K562 (cell line): ENCODE data around the gene NEURL4. TPM values are rescaled to one million over a fixed set of nuclear protein-coding genes. Genes with fewer than 3 reads are reported as not detected.

Experiments used
- ATAC-seq: fragments of 200-7000 bp; cut with Tn5 transposase; 3 replicates; pipeline ENCODE4 v1.9.1; 2020; ENCODE audit warnings: moderate library complexity
- BruUV-seq: library from RNA; stranded (reverse); fragments of 400-500 nt; replicated peaks from 2 replicates; lab custom pipeline; 2021; lab: Mats Ljungman, UMichigan
- CTCF ChIA-PET: fragments of 300-600 bp; formaldehyde crosslinking; extraction: SDS; loops from one replicate; lab custom pipeline; 2021; ENCODE audit warnings: low intra/inter-chr PET ratio; lab: Yijun Ruan, JAX
- POLR2A ChIA-PET: fragments of 300-600, 350-650 bp; sonication (Branson Sonifier 250); formaldehyde crosslinking; extraction: SDS; loops from one replicate; lab custom pipeline; 2021; ENCODE audit warnings: antibody characterized with exemption, inconsistent platforms; lab: Yijun Ruan, JAX
- DNase-seq, 4 experiments: peaks; one replicate each; pipeline versions ENCODE4 v3.0.0 to v3.0.0-alpha.2; 2011 to 2018; ENCODE audit warnings: low spot score in 3 of 4, mixed read lengths in 3 of 4; ENCODE audit errors: extremely low read depth in 1 of 4
- FAIRE-seq: peaks from 2 replicates; lab custom pipeline; 2011; peaks lifted over from hg19 to GRCh38; lab: Jason Lieb, UNC
- H2AFZ ChIP-seq: 2 replicates; pipeline ENCODE4 v1.6.0; 2011; ENCODE audit warnings: low read depth, low read length, control low read depth, inconsistent platforms
- H3K27ac ChIP-seq: fragments of 200-600 bp; 3 replicates; pipeline ENCODE4 v1.8.0; 2011; ENCODE audit warnings: low read depth, mild to moderate bottlenecking, control low read depth, inconsistent platforms, low read length, moderate library complexity, mixed read lengths; ENCODE audit errors: extremely low read depth
- H3K27me3 ChIP-seq, 2 experiments: fragments of 300-600 bp in 1 of 2; 2 replicates in 1 of 2; 3 replicates in 1 of 2; pipeline versions ENCODE4 v1.6.0 to v1.8.0; 2011; ENCODE audit warnings: inconsistent platforms in 2 of 2, low read length in 2 of 2, mild to moderate bottlenecking in 1 of 2, mixed read lengths in 1 of 2, moderate library complexity in 1 of 2; ENCODE audit not compliant: control insufficient read depth in 2 of 2, insufficient read depth in 2 of 2
- H3K36me3 ChIP-seq: fragments of 300-600 bp; 3 replicates; pipeline ENCODE4 v1.8.0; 2011; ENCODE audit warnings: mild to moderate bottlenecking, low read length, inconsistent platforms; ENCODE audit not compliant: control insufficient read depth, insufficient read depth
- H3K4me1 ChIP-seq, 2 experiments: fragments of 200-600 bp in 1 of 2; replicated peaks in 1 of 2; 2 replicates in 1 of 2; 3 replicates in 1 of 2; pipeline versions ENCODE4 v1.5.1 to v1.8.0; 2011; ENCODE audit warnings: inconsistent platforms in 2 of 2, low read length in 2 of 2, mild to moderate bottlenecking in 1 of 2, mixed read lengths in 1 of 2, moderate library complexity in 1 of 2; ENCODE audit not compliant: control insufficient read depth in 2 of 2, insufficient read depth in 2 of 2
- H3K4me2 ChIP-seq: 2 replicates; pipeline ENCODE4 v1.6.1; 2011; ENCODE audit warnings: low read length, control low read depth, inconsistent platforms, mixed read lengths; ENCODE audit not compliant: insufficient read depth
- H3K4me3 ChIP-seq: fragments of 200-600 bp; sonication (generic), shearing (Covaris generic); 2 replicates; pipeline ENCODE4 v1.5.1; 2016; ENCODE audit warnings: control low read depth, inconsistent platforms
- H3K79me2 ChIP-seq: fragments of 200-600 bp; 3 replicates; pipeline ENCODE4 v1.8.0; 2011; ENCODE audit warnings: low read length, inconsistent platforms; ENCODE audit not compliant: control insufficient read depth, insufficient read depth
- H3K9ac ChIP-seq, 2 experiments: 2 replicates each; pipeline versions ENCODE4 v1.6.0 to v1.6.1; 2011; ENCODE audit warnings: low read depth in 2 of 2, low read length in 2 of 2, control low read depth in 1 of 2, inconsistent platforms in 1 of 2, mild to moderate bottlenecking in 1 of 2, mixed read lengths in 1 of 2; ENCODE audit not compliant: insufficient read depth in 1 of 2
- H3K9me1 ChIP-seq: one replicate; pipeline ENCODE4 v1.6.0; 2011; ENCODE audit warnings: inconsistent platforms, mild to moderate bottlenecking, low read length, moderate library complexity; ENCODE audit not compliant: control insufficient read depth, insufficient read depth
- H3K9me3 ChIP-seq: replicated peaks from 2 replicates; pipeline ENCODE4 v1.5.1; 2011; ENCODE audit warnings: low read depth, low read length, inconsistent platforms; ENCODE audit not compliant: control insufficient read depth, insufficient read depth
- H4K20me1 ChIP-seq: replicated peaks from 2 replicates; pipeline ENCODE4 v1.6.1; 2011; ENCODE audit warnings: low read length, inconsistent platforms, mixed read lengths; ENCODE audit not compliant: control insufficient read depth, insufficient read depth
- RREB1 ChIP-seq: fragments of 250-450 bp; sonication (Bioruptor Pico); IDR thresholded peaks from 2 replicates; pipeline ENCODE4 v1.4.0; 2020
- RUNX1 ChIP-seq: sonication (generic); IDR thresholded peaks from 2 replicates; pipeline ENCODE4 v1.6.1; 2016; ENCODE audit warnings: antibody characterized with exemption, low read depth
- TSC22D4 ChIP-seq: fragments of 450-650 bp; IDR thresholded peaks from 2 replicates; pipeline ENCODE4 v1.6.1; 2016; ENCODE audit warnings: missing genetic modification characterization, missing biosample characterization, control low read depth
- ZFPM2 ChIP-seq: fragments of 250-450 bp; sonication (Bioruptor Pico); IDR thresholded peaks from 2 replicates; pipeline ENCODE4 v1.5.1; 2022; ENCODE audit warnings: mild to moderate bottlenecking
- WGBS: fragments of 100-300 bp; shearing (Covaris generic); methylation state at CpG from one replicate; pipeline ENCODE4 v1.1.6; 2016; ENCODE audit warnings: low coverage, mixed read lengths; ENCODE audit not compliant: insufficient coverage; ENCODE audit errors: missing lambda C conversion rate; 5-methylcytosine and 5-hydroxymethylcytosine counted together
- in situ Hi-C: fragments of 300-500 bp; cut with MboI; formaldehyde crosslinking; loops from 4 replicates; pipeline ENCODE4 v1.15.0; 2018; ENCODE audit warnings: inconsistent platforms, mixed read lengths
- intact Hi-C: fragments of 100-400 bp; cut with micrococcal nuclease; formaldehyde crosslinking; loops from 2 replicates; pipeline ENCODE4 v1.14.2; 2022
- polyA plus RNA-seq, 8 experiments: library from polyadenylated mRNA; depleted of rRNA in 4 of 8; stranded (reverse) in 5 of 8; unstranded in 3 of 8; fragments of >200 nt; fragmentation: Nextera tagmentation in 2 of 8; fragmentation: Illumina TruSeq in 1 of 8; extraction: Ambion mirVana in 2 of 8; extraction: Trizol in 1 of 8; gene quantifications; 2 replicates each; pipeline versions ENCODE4 v1.2.1 to v1.2.3, GENCODE V29; 2011 to 2014; ENCODE audit warnings: inconsistent platforms in 1 of 8, missing spikeins in 1 of 8
- total RNA-seq, 7 experiments: library from RNA; depleted of rRNA in 6 of 7; stranded (reverse); fragments of >200 nt in 6 of 7; fragmentation: Illumina TruSeq in 2 of 7; extraction: Trizol in 2 of 7; gene quantifications; 2 replicates each; pipeline versions ENCODE4 v1.2.1 to v1.2.3, GENCODE V29; 2011 to 2021; ENCODE audit warnings: low replicate concordance in 1 of 7

Gene NEURL4
- total and polyA plus RNA-seq, 9 of the 15 experiments (the other 6 are each of a cell fraction or from before 2014, with no cell fraction given) = 0.08 to 37.4 (median 11.5) TPM

- FAIRE-seq = no peak
- Histone ChIP-seq H3K4me3 (no peak overlapping the region), H3K9me3 (no peaks in the 10 kb centered on the region), H3K9me1 (no peaks in the 10 kb centered on the region), H3K4me1 (peaks cover 3 to 63% of the 10 kb centered on the region in 2 experiments; a peak in 3 of 5 replicates), H3K27me3 (no peaks in the 10 kb centered on the region), H3K79me2 (peaks cover 8% of the 10 kb centered on the region), H3K9ac (peak overlapping the region in 1 of 2 experiments; percentile 55; a peak in 2 of 4 replicates), H3K36me3 (no peaks in the 10 kb centered on the region), H3K4me2 (no peak overlapping the region), H3K27ac (no peak overlapping the region), H2AFZ (no peak overlapping the region), H4K20me1 (no peaks in the 10 kb centered on the region)
- TF ChIP-seq ZFPM2 (CRISPR knock-in tag) (no peak), TSC22D4 (tag) (no peak), RREB1 (CRISPR knock-in tag) (no peak), RUNX1 (no peak)
- ChIA-PET POLR2A (interaction anchor here (0.7 to 4.6 kb wide), 2 partner anchors 11 to 312 kb away, joined by 3 to 15 read pairs; partner anchors contain the start of gene ACAP1), CTCF (interaction anchor here (0.6 kb wide), 1 partner anchor 75 kb away, joined by 9 read pairs; no protein-coding TSS in a partner anchor)
- in situ Hi-C loops = no loop called here
- no peak for ATAC-seq
- no TSS peak for BruUV-seq
- intact Hi-C loops = no loop called here
- DNase-seq = no peak
- WGBS = 67% methylated on average over 12 of the region's 19 CpGs
Observed at GRCh38 chr17:7347630-7348477, 18.7 kb upstream of the NEURL4 start.
